Esophagus muscularis mucosa (tissue), 4 donors: ENCODE results near the gene IGF1R. TPM values are rescaled to one million over a fixed set of nuclear protein-coding genes. Genes with fewer than 3 reads are reported as not detected.

ENCODE experiments used
- DNase-seq: peaks from one replicate; pipeline ENCODE4 v3.0.0-alpha.2; 2017; ENCODE audit errors: extremely low spot score
- H3K27ac ChIP-seq, 4 donors: fragments of 200-600 bp; sonication (generic); replicated peaks in 1 of 4; 1 replicate in 3 of 4; 2 replicates in 1 of 4; pipeline ENCODE4 v1.5.1; 2016 to 2019; ENCODE audit warnings: mild to moderate bottlenecking in 1 of 4
- H3K27me3 ChIP-seq, 4 donors: fragments of 200-600 bp; sonication (generic); one replicate each; pipeline versions ENCODE4 v1.5.1 to v1.6.0; 2016 to 2019
- H3K36me3 ChIP-seq, 4 donors: fragments of 200-600 bp; sonication (generic); one replicate each; pipeline ENCODE4 v1.5.1; 2016 to 2019
- H3K4me1 ChIP-seq, 4 donors: fragments of 200-600 bp; sonication (generic); one replicate each; pipeline ENCODE4 v1.5.1; 2016 to 2019
- H3K4me3 ChIP-seq, 4 donors: fragments of 200-600 bp; sonication (generic); 1 replicate in 2 of 4; 2 replicates in 2 of 4; pipeline ENCODE4 v1.5.1; 2016 to 2019; ENCODE audit warnings: mild to moderate bottlenecking in 4 of 4, moderate library complexity in 1 of 4
- H3K9me3 ChIP-seq, 4 donors: fragments of 200-600 bp; sonication (generic); 1 replicate in 3 of 4; 2 replicates in 1 of 4; pipeline ENCODE4 v1.5.1; 2016 to 2019
- CTCF ChIP-seq, 3 experiments: fragments of 200-600 bp in 2 of 3; fragments of 450-650 bp in 1 of 3; sonication (generic) in 2 of 3; IDR thresholded peaks; one replicate each; pipeline ENCODE4 v1.5.1; 2017 to 2019; ENCODE audit warnings: antibody characterized with exemption in 3 of 3, mild to moderate bottlenecking in 2 of 3, moderate library complexity in 1 of 3
- EP300 ChIP-seq: sonication (generic); formaldehyde crosslinking; IDR thresholded peaks from one replicate; pipeline ENCODE4 v1.6.1; 2017; ENCODE audit warnings: antibody characterized with exemption
- POLR2A ChIP-seq: fragments of 450-650 bp; IDR thresholded peaks from one replicate; pipeline ENCODE4 v1.6.1; 2017; ENCODE audit warnings: antibody characterized with exemption, moderate library complexity, mild to moderate bottlenecking, low read depth
- POLR2AphosphoS5 ChIP-seq, 2 donors: sonication (generic); formaldehyde crosslinking; IDR thresholded peaks; one replicate each; pipeline ENCODE4 v1.6.1; 2017; ENCODE audit warnings: antibody characterized with exemption in 2 of 2
- WGBS: methylation state at CpG from one replicate; pipeline ENCODE4 v1.1.5; 2018; 5-methylcytosine and 5-hydroxymethylcytosine counted together
- intact Hi-C: fragments of 100-400 bp; cut with DNase I; formaldehyde crosslinking; loops from one replicate; pipeline ENCODE4 v1.15.1; 2023
- total RNA-seq, 4 donors: library from RNA; depleted of rRNA; stranded (reverse); fragments of >200 nt; gene quantifications; one replicate each; pipeline versions ENCODE4 v1.1.0 to v1.2.1, GENCODE V29; 2016

The IGF1R gene
- total RNA-seq, 4 donors from 2014 or later, result 33.6 to 95.3 (median 49.7) TPM

- TF ChIP-seq POLR2AphosphoS5 (IDR thresholded peaks at IDR 0.05) (no peak), CTCF (IDR thresholded peaks at IDR 0.05) (no peak), EP300 (no peak), POLR2A (no peak)
- Histone ChIP-seq H3K4me1 (peaks cover 11 to 40% (median 34%) of the 10 kb centered on the region in 4 donors), H3K9me3 (no peaks in the 10 kb centered on the region), H3K27ac (peak overlapping the region; percentile 50 to 73 (median 58)), H3K4me3 (no peak overlapping the region), H3K36me3 (peaks cover 17 to 76% (median 62%) of the 10 kb centered on the region in 4 donors), H3K27me3 (no peaks in the 10 kb centered on the region)
- 39% methylated on average over 3 of the region's 3 CpGs for WGBS
- DNase-seq, result no peak
- intact Hi-C loops, result no loop called here
These were observed 278.7 kb downstream of the IGF1R start for GRCh38 chr15:98927022-98927421.

GRCh38 chr15:98927996-98928395 is 279.7 kb downstream of the IGF1R start:
- DNase-seq, result no peak
- H3K4me3 ChIP-seq, result no peak overlapping the region
- WGBS, result 97% methylated on average over 2 of the region's 2 CpGs
- no peaks in the 10 kb centered on the region for H3K9me3 ChIP-seq
- peaks cover 11 to 40% (median 33%) of the 10 kb centered on the region in 4 donors for H3K4me1 ChIP-seq
- intact Hi-C loops, result no loop called here
- H3K27ac ChIP-seq, result peak overlapping the region; percentile 50 to 73 (median 58)
- peaks cover 17 to 76% (median 59%) of the 10 kb centered on the region in 4 donors for H3K36me3 ChIP-seq
- no peaks in the 10 kb centered on the region for H3K27me3 ChIP-seq
- no peak for TF ChIP-seq EP300
- TF ChIP-seq POLR2AphosphoS5 (IDR thresholded peaks at IDR 0.05), result no peak
- TF ChIP-seq CTCF (IDR thresholded peaks at IDR 0.05), result no peak
- no peak for TF ChIP-seq POLR2A

GRCh38 chr15:98930576-98930975 is 282.2 kb downstream of the IGF1R start:
- no peak for DNase-seq
- H3K27me3 ChIP-seq, result no peaks in the 10 kb centered on the region
- WGBS, result 87% methylated on average over 4 of the region's 4 CpGs
- H3K4me1 ChIP-seq, result peaks cover 6 to 23% (median 18%) of the 10 kb centered on the region in 4 donors
- H3K4me3 ChIP-seq, result no peak overlapping the region
- no peaks in the 10 kb centered on the region for H3K9me3 ChIP-seq
- intact Hi-C loops, result no loop called here
- TF ChIP-seq EP300 (no peak), POLR2AphosphoS5 (IDR thresholded peaks at IDR 0.05) (no peak), CTCF (IDR thresholded peaks at IDR 0.05) (no peak), POLR2A (no peak)
- no peak overlapping the region for H3K27ac ChIP-seq
- peaks cover 15 to 75% (median 59%) of the 10 kb centered on the region in 4 donors for H3K36me3 ChIP-seq

GRCh38 chr15:98931004-98931403 is 282.7 kb downstream of the IGF1R start:
- 83% methylated on average over 4 of the region's 4 CpGs for WGBS
- intact Hi-C loops, result no loop called here

More at GRCh38 chr15:98931004-98931403, 282.7 kb downstream of the IGF1R start:
- DNase-seq, result no peak
- peaks cover 15 to 75% (median 62%) of the 10 kb centered on the region in 4 donors for H3K36me3 ChIP-seq
- no peaks in the 10 kb centered on the region for H3K27me3 ChIP-seq
- no peak overlapping the region for H3K27ac ChIP-seq
- H3K4me1 ChIP-seq, result peaks cover 6 to 23% (median 18%) of the 10 kb centered on the region in 4 donors
- TF ChIP-seq CTCF (IDR thresholded peaks at IDR 0.05) (no peak), POLR2A (no peak), EP300 (no peak), POLR2AphosphoS5 (IDR thresholded peaks at IDR 0.05) (no peak)
- no peak overlapping the region for H3K4me3 ChIP-seq
- H3K9me3 ChIP-seq, result no peaks in the 10 kb centered on the region
